Cerebellar nuclear complex (tissue), 1 donor: Measurements from ENCODE around the gene MYO1B.
"Not testable (repeated sequence)": the region's sequence is repeated elsewhere in the genome, so short reads cannot be mapped to it uniquely, and the experiment has no call there.

ENCODE experiments used
- DNase-seq, 2 experiments: peaks; one replicate each; lab custom pipeline; 2025; lab: John Stamatoyannopoulos, UW

Gene MYO1B

DNA sequence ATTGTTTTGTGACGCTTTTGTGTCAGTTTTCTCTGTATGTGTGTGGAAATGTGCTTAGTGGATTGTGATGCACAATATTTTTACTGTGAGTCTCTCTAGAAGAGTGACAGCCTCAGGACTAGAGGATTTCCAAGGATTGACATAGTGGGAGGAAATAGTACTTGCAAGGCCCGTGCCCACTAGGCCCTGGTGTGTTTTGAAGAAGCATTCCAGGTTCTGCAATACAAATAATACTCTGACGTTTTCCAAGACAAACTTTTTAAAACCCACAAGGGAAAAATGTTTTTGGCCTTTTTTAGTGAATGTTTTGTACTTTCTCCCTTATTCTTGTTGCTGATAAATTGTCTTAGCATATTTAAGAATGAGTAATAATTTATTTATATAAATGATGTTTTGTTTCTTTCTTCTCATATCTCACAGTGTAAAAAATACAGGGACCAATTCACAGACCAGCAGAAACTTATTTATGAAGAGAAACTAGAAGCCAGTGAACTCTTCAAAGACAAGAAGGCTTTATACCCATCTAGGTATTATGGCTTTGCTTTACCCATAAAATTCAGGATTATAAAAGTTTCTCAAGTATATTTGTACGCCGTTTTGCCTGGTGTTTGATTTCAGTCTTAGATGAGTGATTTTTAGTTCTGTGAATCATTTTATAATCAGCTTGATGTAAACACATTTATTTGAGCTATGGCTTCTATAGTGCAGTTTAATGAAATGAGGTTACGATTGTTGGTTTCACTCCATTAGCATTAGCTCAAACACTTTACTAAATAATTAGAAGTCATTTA lies 165.6 kb downstream of the MYO1B start:
- no peak for DNase-seq

DNA sequence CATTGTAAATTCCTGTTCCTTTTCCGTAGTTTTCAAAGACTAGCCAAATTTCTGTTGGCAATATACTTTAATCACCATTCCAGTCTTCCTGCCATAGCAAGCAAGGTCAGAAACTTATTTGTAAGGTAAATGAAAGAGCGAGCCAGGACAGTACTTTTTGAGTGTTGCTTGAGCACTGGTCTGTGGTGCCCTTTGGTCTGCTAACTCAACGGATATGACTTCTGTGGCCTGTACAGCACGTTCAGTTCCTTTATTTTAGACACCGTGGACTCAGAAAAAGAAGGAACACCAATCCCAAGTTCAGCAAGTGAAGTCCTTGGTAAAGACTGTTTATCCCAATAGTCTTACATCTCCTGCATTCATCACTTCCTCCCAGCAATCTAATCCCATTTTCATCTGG lies 166.3 kb downstream of the MYO1B start:
- no peak for DNase-seq

DNA sequence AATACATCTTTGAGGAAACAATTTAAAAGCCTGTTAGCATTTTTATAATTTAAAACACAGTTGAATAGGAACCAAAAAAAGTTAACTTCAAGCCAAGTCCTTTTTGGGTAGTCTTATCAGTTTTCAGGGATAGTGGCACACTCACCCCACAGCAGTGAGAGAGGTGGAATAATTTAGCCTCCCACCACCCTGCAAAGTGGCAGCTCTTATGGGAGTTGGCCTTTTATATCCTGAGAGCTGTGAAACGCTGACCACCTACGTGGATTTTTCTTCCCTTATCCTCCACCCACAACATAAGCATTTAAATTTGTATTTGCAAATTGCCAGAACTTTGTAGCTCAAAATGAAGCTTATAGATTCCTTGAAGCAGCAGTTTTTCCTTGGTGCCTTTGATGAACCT lies 167.1 kb downstream of the MYO1B start:
- DNase-seq: no peak

DNA sequence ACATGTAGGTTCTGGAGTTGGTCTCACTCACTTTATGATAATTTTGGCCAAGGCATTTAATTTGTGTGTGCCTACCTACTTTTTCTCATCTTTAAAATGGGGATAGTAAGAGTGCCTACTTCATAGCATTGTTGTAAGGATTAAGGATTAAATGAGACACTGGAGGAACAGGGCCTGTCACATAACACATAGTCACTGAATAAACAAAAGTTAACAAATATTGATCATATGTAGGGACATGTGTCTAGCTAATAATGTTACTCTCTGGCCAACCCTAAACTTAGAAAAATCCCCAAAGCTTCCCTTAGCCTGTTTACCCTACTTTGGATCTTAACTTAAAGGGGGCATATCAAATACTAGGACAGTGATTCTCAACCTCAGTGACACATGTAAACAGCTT lies 169.9 kb downstream of the MYO1B start:
- no peak for DNase-seq

DNA sequence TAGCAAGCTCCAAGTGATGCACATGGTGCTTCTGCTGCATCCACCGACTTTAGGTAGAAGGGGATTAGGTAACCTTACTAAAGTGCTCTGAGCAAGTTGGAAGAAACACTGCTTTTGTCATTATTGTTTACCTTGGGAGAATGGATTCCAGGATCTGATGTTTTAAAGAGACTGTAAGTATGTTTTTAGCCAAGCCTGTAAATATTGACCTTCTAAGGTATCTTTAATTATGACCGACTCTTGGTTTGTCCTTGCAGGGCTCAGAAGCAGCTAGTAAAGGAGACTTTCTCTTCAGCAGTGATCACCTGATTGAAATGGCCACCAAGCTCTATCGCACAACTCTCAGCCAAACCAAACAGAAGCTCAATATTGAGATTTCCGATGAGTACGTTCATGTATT lies 170.7 kb downstream of the MYO1B start:
- no peak for DNase-seq

DNA sequence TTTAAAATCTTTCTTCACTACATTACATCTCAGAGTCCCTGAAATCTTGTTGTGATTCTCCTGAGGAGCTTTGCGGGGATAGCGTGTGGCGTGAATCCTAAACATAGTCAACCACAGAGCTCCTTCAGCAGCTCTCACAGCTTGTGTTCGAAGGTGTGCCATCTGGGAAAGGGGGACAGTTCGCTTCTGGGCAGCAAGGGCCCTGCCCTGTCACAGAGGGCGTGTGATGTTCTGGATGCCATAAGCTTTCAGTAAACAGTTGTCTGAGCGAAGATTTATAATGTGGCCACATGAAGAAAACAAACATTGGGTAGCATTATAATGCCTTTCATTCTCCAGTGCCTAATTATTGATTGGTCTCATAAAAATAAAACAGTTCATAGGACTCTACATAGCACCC lies 172.5 kb downstream of the MYO1B start:
- no peak for DNase-seq

DNA sequence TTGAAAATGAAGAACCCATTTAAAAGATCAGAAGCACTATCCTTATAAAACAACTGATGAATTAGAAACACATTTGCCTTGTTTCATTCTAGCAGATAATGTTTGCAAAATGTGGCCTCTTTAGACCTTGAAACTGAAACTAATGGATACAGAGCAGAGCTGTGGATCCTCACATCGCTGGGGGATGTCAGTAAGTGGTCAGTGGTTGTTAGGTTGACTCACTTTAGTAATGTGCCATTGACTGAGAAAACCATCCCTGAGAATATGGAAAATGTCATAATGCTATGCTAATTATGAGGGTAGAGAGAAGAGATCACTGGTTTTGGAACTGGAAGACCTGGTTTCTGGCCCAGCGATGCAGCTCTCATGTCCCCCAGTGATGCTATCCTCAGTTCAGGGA lies 176.7 kb downstream of the MYO1B start:
- DNase-seq: no peak

DNA sequence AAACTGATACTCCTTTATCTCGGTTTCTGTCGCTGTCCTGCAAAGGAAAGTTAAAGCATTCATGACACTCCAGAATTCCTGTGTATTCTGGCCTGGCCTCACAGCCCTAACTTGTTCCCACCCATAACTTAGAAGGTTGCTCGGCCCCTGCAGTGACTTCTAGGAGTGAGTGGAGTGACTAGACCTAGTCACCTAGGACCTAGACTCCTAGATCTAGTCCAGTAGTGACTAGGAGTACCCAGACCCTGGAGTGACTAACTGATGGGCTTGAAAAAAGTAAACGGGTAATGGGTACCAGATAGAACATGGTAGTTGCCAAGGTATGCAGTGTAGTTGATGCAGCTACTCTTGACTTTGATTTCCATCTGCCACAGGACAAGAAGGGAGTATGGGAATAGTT lies 181.8 kb downstream of the MYO1B start:
- DNase-seq: no peak

DNA sequence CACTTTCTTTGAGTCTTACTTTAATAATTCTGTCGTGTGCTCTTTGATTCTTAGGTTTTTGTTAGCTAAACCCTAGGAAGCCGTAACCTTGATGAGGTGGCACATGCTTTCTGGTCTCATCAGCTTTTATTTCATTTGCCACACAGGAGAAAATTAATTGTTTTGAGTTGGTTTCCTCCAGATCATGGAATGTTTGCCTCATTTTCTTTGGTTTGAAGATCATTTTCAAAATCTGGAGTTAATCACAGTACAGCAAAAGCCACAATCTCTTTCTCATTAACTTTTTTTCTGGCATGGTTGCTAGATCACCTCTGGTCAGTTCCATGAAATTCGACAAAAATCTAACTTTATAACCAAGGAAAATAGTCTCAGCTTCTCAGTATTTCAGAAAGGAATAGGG lies 182.9 kb downstream of the MYO1B start:
- no peak for DNase-seq

DNA sequence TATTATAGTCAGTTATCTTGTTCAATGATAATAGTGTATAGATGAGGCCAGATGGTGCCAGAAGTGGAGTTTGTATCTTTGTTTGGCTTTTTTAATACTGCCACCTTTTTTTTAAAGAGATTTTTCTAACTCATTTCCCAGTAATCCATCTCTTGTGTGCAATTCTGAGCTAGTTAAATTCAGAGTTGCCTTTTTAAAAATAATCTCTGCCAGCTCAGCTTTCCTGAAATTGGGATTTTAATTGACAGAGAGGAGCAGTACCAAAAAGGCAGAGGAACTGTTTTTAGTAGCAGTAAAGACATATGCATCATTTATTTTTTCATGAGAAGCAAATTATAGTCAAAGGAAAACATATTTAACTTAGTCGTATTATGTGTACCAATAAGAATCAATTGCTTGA lies 185.3 kb downstream of the MYO1B start:
- no peak for DNase-seq

DNA sequence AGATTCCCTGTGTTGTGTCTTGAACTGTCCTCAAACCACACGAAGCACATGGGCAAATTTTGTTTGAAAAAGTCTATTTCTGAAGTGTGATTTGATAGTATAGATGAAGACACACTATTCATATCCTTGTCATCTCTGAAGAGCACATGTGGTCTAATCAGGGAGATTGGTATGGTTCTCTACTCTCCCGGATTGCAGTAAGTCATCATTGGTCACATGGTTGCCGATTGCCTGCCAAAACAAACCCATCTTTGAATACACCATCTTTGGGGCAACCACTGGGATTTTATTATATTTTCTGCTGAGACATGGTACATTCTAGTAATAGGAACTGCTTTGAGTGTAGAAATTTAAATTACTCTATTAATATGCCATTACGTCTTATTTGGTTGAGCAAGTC lies 186.9 kb downstream of the MYO1B start:
- DNase-seq: no peak

DNA sequence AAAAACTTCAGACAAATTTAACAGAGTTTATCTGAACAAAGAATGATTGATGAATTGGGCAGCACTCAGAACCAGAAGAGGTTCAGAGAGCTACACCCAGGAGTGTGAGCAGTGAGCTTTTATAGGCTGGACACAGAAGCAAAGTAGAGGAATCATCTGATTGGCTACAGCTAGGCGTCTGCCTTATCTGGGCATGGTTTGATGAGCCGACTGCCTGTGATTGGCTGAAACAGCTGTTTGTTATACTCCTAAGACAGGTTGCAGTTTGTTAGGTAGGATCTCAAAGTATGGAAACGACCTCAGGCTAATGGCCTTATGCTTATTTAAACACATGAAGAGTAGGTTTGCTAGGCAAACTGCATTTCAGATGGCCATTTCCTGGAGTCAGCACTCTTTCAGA lies 188.9 kb downstream of the MYO1B start:
- DNase-seq: no peak

DNA sequence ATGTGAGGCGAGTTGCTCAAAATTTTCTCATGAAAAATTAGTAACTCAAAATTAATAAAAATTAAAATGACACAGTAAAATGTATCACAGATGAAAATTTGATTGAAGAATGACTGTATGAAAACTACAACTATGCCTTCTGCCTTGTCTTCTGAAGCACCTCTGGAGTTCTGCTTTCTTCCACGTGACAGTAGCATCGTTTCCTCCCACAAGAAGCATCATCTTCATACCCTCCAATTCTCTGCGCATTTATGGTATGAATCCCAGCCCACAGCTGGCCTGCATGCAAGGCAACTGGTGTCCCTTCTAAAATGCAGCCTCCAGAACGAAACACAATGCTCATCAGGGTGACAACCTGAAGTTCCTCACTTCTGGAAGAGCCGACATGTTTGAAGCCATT lies 189.9 kb downstream of the MYO1B start:
- no peak for DNase-seq

DNA sequence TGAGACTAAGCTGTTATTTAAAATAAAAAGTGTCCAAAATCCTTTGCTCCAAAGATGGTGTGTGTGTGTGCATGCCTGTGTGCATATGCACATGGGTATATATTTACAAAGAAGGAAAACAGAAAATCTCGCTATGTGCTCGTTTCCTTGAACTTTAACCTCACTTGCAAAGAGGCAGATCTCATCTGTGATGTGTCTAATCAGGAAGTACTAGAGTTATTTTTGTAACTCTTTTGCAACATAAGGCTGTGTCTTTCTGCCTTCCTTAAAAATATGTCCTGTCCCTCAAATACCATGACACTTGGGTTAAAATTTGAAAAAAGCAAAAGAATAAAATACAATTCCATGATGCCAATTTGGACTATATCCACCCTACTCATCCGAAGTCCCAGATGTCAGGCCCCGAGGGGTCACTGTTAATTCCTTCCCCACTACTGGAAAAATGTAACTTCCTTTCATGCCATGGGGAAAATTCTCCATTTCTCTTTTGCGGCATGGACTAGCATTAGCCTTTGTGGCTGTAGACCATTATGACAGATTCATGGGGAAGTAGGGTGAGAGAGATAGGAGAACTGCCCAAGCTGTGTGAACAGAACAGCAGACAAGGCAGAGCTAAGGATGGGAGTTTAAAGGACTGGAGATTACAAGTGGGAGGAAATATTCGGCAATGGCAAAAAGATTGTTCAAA lies 191.3 kb downstream of the MYO1B start:
- DNase-seq: no peak

DNA sequence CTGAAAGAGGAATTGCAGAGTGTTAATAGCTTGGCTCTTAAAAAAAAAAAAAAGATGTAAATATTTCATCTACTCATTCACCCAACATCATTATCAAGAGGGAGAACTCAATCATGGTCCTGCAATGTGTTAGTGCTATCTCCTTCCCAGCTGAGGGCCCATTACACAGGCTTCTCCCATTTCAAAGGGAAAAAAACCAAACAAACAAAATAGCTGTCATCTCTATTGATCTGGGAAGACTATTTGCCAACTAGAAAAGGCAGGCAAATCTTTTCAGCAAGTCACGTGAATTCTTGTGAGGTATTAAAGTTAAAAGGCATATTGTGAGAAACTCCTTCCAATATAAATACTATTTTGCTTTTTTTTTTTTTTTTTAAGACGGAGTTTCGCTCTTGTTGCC lies 194.3 kb downstream of the MYO1B start:
- no peak for DNase-seq

DNA sequence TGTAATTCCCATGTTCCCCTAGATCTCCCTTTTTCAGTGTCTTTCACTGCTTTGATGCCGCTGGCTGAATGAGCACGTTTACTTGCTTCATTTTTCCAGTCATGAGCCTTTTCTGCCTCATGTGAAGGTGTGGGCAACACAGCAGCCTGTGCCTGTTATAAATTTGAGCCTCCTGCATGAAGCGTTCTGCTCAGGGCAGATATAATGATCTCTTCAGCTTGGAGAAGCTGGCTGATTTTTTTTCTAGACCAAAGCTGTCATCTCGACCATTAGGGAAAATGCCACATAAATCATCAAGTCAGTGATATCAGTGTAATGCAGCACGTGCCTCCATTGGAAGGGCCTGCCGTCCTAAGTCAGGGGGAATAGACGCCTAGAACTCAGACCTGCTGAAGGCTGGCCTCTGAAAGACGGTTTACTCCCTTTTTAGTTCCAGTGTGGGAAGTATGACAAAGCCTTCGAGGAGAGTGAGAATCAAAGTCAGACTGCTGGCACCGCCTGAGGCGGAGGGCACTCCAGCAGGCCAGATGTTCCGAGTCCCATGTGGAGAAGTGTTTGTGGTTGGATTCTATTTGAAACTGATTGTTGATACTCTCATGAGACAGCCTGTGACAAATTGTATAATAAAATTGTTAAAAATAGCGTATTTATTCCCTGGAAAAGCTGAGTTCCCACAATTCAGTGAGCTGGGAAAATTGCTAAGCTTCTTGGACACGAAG lies 196.5 kb downstream of the MYO1B start:
- DNase-seq: no peak

DNA sequence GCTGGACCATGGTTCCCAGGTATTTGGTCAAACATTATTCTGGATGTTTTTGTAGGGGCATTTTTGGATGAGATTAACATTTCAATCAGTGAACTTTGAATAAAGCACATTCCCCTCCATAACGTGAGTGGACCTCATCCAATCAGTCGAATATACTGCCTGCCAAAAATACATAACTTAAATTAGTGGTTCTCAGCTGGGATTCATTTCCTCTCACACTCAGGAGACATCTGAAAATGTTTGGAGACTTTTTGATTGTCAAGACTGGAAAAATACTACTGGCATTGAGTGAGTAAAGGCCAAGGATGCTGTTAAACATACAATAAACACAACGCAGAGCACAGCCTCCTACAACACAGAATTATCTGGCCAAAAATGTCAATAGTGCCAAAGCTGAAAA lies 198.2 kb downstream of the MYO1B start:
- DNase-seq: no peak

DNA sequence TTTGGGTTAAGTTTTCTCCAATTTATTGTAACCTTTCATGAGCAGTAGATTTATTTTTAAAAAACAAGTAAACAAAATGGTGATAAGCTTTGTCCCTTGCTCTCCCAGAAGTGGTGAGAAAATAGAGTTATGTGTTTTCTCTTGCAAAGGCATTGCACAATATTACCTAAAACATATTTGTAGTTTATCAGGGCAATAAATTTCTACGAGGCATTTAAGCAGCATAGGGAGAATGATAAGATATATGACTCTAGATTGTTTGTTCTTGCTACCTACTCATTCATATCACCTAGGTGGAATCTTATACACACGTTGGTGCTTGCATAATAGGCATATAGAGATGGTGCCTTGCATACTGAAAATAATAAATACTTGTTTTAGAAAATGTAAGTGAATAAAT lies 201.7 kb downstream of the MYO1B start:
- DNase-seq: no peak

DNA sequence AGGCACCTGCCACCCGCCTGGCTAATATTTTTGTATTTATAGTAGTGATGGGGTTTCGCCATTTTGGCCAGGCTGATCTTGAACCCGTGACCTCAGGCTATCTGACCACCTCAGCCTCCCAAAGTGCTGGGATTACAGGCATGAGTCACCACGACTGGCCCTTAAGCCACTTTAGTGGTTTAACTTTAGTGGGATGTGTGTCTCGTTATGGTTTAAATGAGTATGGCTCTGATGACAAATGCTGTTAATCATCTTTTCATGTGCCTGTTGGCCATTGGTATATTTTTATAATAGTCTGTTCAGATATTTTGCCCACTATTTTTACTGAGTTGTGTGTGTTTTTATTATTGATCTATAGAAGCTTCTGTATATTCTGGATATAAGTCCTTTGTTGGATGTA lies 205.9 kb downstream of the MYO1B start:
- no peak for DNase-seq

DNA sequence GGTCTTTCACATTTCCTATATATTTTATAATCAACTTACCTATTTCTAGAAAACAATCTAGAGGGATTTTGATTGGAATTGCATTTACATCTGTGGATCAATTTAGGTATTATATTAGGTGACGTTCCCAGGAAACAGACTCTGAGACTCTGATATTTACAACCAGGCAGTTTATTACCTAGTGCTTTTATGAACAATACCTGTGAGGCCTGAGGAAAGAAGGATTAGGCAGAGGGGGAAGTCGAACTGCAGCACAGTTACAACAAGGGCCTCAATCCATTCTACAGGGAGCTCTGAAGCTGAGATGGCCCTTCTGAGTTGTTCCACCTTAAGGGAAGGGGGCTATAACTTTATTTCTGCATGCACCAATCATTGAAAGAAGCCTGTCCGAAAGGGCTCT lies 206.9 kb downstream of the MYO1B start:
- DNase-seq: no peak

DNA sequence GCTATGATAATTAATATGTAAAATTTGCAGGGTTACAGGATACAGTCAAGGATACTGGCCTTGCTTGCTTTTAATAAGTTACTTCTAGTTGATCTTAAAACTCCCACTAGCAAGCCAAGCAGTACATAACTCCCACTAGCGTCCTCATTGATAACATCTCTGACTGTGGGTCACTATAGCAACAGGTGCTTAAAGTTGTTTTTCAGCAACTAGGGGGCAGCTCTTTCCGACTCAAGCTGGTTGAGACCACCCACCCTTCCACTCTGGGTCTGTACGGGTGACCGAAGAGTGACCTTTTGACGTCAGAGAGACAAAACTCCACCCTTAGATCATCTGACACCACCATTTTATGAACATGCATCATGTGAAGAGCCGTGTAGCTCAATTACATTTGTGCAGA lies 208.6 kb downstream of the MYO1B start:
- no peak for DNase-seq

DNA sequence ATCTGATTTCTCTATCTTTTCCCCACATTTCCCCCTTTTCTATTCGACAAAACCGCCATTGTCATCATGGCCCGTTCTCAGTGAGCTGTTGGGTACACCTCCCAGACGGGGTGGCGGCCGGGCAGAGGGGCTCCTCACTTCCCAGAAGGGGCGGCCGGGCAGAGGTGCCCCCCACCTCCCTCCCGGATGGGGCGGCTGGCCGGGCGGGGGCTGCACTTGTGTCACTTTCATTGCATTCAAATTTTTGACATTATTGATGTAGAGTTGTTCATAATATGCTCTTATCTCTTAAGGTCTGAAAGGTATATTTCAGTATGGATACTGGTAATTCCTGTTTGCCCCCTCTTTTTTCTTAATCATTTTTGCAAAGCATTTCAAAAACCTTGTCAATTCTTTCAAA lies 211.3 kb downstream of the MYO1B start:
- not testable (repeated sequence) for DNase-seq

DNA sequence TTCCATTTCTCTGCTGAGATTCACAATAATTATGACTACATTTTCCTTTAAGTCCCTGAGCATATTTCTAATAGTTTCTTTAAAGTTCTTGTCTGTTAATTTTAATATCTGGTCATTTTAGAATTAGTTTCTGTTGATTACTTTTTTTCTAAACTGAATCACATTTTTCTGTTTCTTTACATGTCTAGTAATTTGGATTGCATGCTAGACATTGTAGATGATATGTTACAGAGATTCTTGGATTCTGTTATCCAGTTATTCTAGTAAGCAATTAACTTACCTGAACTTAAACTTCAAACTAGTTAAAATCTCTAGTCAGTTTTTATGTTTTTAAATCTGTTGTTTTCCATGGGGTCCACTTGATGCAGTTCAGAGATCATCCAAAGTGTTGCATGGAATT lies 214.0 kb downstream of the MYO1B start:
- DNase-seq: no peak
